Stimulated activated CD8-positive, alpha-beta memory T cell treated with anti-CD3 and anti-CD28 coated beads, Interleukin-7, amount 100 ng/mL, for 4 hours (primary cell): Measurements from ENCODE around the gene ZNF827.

ENCODE experiments used
- DNase-seq, 2 donors: peaks; one replicate each; pipeline ENCODE4 v3.0.0-alpha.2; 2020; ENCODE audit warnings: low read depth in 2 of 2

ZNF827 gene

DNA sequence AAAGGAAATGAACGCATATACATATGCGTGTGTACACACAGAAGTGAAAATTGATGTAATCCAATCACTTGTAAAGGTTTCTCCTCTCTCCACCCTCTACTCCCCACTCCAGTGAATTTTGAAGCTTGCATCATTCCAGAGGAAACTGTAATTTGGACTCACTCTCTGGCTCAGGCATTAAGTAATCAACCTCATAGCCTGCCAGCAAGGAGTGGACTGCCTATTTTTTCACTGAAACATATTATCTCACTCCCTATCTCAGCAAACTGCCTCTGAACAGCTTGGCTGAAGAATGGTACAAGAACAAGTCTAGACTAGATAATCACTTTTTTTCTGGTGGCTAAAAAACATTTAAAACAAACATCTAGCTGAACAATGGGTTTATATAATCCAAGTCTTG is 134.5 kb downstream of the ZNF827 start:
- DNase-seq: no peak

GRCh38 chr4:145799223-145799622 is 139.4 kb downstream of the ZNF827 start:
- DNase-seq: no peak

DNA sequence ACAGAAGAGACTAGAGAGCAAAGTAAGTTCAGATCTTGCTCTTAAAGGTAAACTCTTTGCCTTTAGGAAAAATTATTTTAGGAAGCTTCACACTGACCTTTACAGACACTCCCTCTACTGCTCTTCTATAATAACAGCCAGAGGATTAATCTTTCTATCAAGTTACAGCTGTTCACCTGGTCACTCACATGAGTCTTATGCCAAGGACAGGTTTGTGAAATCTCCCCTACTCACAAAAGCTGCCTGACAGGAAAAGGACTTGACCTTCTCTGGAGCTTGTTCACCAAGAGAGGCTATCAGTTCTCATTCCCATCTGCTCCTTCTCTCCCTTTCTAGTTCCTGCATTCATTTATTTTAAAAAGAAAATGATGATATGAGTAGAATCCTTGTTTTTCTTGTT is 141.3 kb downstream of the ZNF827 start:
- DNase-seq: no peak

GRCh38 chr4:145796346-145796745 is 142.3 kb downstream of the ZNF827 start:
- DNase-seq: no peak

GRCh38 chr4:145795521-145795920 is 143.1 kb downstream of the ZNF827 start:
- no peak for DNase-seq

- no peak for DNase-seq
Observed at GRCh38 chr4:145792429-145792828, 146.2 kb downstream of the ZNF827 start.

DNA sequence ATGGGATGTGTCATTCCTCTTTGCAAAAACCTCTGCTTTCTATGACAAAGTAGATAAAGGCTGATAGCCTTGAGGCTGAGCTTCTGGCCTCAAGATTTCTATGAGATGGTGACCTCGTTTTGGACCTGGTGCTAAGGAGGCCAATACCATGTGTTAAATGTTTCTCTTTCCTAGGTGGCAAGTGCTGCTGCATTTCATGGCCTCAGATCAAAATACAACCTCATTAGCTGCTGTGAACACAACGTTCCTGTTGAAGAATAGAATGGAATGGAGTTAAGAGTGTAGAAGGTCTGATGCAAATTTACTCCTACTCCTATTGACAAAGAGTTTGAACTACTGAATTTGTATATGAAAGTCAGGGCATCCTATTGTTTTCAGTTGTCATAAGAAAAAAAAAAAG is 146.6 kb downstream of the ZNF827 start:
- no peak for DNase-seq

- no peak for DNase-seq
Observed at GRCh38 chr4:145788755-145789154, 149.9 kb downstream of the ZNF827 start.

- no peak for DNase-seq
Observed at GRCh38 chr4:145786830-145787229, 151.8 kb downstream of the ZNF827 start.

GRCh38 chr4:145786261-145786660 is 152.4 kb downstream of the ZNF827 start:
- no peak for DNase-seq

GRCh38 chr4:145785391-145786008 is 153.1 kb downstream of the ZNF827 start:
- no peak for DNase-seq

GRCh38 chr4:145784036-145784435 is 154.6 kb downstream of the ZNF827 start:
- DNase-seq: no peak

- DNase-seq: no peak
Observed at GRCh38 chr4:145782756-145783155, 155.9 kb downstream of the ZNF827 start.

DNA sequence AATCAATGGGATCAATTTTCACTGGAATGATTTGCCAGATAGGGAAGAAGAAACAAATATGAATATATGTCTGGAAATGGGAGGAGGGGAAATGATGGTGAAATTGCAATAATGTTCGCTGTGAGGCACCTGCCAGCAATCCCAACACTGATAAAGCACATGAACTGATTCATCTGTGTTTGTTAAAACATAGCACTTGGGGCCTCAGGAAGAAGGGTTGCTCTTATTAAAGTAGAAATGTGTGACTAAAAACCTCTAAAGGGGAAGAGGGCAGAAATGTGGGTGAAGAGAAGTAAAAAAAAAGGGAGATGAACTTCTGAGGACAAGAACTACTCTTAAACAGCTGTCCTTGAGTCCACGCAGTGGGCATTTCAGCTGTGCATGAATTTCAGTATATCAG is 157.3 kb downstream of the ZNF827 start:
- DNase-seq: no peak

DNA sequence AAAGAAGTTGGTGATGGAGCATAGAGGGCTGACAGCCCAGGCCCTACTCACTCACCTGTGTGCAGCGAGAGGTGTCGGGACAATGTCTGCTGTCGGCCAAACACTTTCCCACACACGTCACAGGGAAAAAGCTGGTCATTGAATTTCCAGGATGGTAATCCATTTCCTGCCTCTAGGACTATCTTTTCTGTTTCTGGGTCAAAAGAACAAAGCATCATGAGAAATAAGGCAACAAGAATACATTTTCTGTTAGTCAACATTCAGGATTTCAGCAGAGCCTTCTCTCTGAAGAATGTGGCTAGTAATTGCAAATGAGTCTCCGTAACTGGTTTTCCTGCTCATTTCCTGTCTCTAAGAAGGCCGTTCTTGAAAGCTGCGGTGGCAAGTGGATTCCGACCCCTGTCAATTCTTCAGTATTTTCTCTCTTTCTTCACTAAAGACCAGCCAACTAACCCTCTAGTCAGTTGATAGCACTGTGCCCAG is 159.3 kb downstream of the ZNF827 start:
- DNase-seq: no peak

GRCh38 chr4:145776208-145776607 is 162.4 kb downstream of the ZNF827 start:
- no peak for DNase-seq

DNA sequence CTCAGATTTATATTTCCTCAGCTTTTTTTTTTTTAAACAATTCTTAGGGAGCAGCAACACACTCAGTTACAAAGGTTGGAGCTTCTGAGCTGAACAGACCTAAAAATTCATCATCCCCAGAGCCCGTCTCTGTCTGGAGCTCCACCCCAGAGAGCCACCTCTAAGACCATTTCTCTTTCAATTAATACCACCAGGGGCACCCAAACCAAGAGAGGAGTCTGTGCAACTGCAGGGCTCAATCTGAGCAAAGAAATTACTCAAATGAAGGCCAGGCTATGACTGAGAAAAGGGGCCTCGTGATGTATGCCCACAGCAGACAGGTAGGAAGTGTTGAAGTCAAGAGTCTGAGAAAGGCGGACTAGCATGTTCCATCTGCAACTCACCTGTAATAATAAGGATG is 163.2 kb downstream of the ZNF827 start:
- DNase-seq: no peak

DNA sequence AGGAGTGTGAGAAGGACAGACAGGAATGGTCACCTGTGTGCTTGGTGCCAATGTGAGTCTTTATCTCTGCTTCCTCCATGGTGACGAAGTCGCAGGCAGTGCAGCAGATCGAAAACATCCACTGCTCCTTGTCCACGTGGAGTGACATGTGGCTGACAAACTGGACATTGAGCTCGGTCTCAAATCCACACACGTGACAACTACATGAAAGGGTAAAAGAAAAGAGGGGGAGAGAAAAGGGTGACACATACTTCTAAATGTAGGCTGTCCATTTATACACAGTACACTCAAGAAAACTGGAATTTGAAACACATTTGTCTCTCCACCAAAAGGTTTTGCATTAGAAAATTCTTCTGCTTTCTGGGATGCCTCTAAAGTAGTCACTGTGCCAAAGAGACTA is 164.2 kb downstream of the ZNF827 start:
- DNase-seq: no peak

- no peak for DNase-seq
Observed at GRCh38 chr4:145773581-145774234, 164.9 kb downstream of the ZNF827 start.

DNA sequence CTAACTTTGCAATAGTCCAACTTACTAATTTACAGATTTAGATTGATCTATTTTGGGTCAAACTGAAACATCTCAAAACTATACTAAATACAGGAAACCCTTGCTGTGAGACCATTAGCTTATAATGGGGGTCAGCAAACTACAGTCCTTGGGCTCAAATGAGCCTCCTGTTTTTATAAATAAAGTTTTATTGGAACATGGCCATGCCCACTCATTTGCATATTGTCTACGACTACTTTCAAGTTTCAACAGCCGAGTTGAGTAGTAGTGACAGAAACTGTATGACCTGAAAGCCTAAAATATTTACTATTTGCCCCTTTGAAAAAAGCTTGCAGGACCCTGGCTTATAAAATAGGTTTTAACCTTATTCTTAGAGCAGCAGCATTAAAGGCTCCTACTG is 166.3 kb downstream of the ZNF827 start:
- no peak for DNase-seq

- no peak for DNase-seq
Observed at GRCh38 chr4:145770124-145770523, 168.5 kb downstream of the ZNF827 start.

- DNase-seq: no peak
Observed at GRCh38 chr4:145769450-145770037, 169.1 kb downstream of the ZNF827 start.

GRCh38 chr4:145766273-145766672 is 172.3 kb downstream of the ZNF827 start:
- DNase-seq: no peak
